Measurements from ENCODE around the gene ZNF529.

GRCh38 chr19:36528194-36528920 lies 44.7 kb downstream of the ZNF529 start, which contains the start of gene ZNF260:
- no peak for TF ChIP-seq RAD21 (conservative IDR thresholded peaks at IDR 0.05 in 1 of 2, IDR thresholded peaks at IDR 0.05 in 1 of 2)
- TF ChIP-seq RNF2 (IDR thresholded peaks at IDR 0.05; ENCODE audit: borderline replicate concordance, low read depth) = no peak
- no peak for TF ChIP-seq KDM1A (IDR thresholded peaks at IDR 0.05; ENCODE audit: low read depth)
- TF ChIP-seq EP300 (IDR thresholded peaks at IDR 0.05) = no peak
- TF ChIP-seq CTCF (IDR thresholded peaks at IDR 0.05) = no peak
- TF ChIP-seq, protein P1, sequence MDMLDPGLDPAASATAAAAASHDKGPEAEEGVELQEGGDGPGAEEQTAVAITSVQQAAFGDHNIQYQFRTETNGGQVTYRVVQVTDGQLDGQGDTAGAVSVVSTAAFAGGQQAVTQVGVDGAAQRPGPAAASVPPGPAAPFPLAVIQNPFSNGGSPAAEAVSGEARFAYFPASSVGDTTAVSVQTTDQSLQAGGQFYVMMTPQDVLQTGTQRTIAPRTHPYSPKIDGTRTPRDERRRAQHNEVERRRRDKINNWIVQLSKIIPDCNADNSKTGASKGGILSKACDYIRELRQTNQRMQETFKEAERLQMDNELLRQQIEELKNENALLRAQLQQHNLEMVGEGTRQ (IDR thresholded peaks at IDR 0.05) = no peak
- no peak for TF ChIP-seq PBX3 (IDR thresholded peaks at IDR 0.05)
- TF ChIP-seq POLR2A (IDR thresholded peaks at IDR 0.05; ENCODE audit: low read length) = peak; percentile 86
- no peak for TF ChIP-seq ZC3H11A (IDR thresholded peaks at IDR 0.05)
